Muscle layer of duodenum (tissue), 2 donors: ENCODE measurements around the gene ZNF821.
"Not testable (repeated sequence)": the region's sequence is repeated elsewhere in the genome, so short reads cannot be mapped to it uniquely, and the experiment has no call there.

Experiments used
- H3K27ac ChIP-seq: one replicate; pipeline ENCODE4 v1.7.0; 2013; ENCODE audit warnings: mild to moderate bottlenecking, low read length
- H3K27me3 ChIP-seq: one replicate; pipeline ENCODE4 v1.7.0; 2013; ENCODE audit warnings: low read depth, mild to moderate bottlenecking, control low read depth, low read length
- H3K36me3 ChIP-seq, 2 donors: one replicate each; pipeline ENCODE4 v1.7.0; 2013; ENCODE audit warnings: low read length in 2 of 2, control low read depth in 1 of 2, mild to moderate bottlenecking in 1 of 2; ENCODE audit not compliant: insufficient read depth in 2 of 2, control insufficient read depth in 1 of 2
- H3K4me1 ChIP-seq, 2 donors: one replicate each; pipeline ENCODE4 v1.7.0; 2013; ENCODE audit warnings: low read length in 2 of 2, mild to moderate bottlenecking in 2 of 2, control low read depth in 1 of 2, moderate library complexity in 1 of 2; ENCODE audit not compliant: insufficient read depth in 2 of 2, control insufficient read depth in 1 of 2
- H3K4me3 ChIP-seq, 2 donors: one replicate each; pipeline ENCODE4 v1.7.0; 2013; ENCODE audit warnings: low read length in 2 of 2, low read depth in 1 of 2, mild to moderate bottlenecking in 1 of 2
- H3K9me3 ChIP-seq, 2 donors: one replicate each; pipeline ENCODE4 v1.7.0; 2013; ENCODE audit warnings: low read length in 2 of 2, control low read depth in 1 of 2, mild to moderate bottlenecking in 1 of 2; ENCODE audit not compliant: control insufficient read depth in 1 of 2
- donor health status: healthy.

The ZNF821 gene

DNA sequence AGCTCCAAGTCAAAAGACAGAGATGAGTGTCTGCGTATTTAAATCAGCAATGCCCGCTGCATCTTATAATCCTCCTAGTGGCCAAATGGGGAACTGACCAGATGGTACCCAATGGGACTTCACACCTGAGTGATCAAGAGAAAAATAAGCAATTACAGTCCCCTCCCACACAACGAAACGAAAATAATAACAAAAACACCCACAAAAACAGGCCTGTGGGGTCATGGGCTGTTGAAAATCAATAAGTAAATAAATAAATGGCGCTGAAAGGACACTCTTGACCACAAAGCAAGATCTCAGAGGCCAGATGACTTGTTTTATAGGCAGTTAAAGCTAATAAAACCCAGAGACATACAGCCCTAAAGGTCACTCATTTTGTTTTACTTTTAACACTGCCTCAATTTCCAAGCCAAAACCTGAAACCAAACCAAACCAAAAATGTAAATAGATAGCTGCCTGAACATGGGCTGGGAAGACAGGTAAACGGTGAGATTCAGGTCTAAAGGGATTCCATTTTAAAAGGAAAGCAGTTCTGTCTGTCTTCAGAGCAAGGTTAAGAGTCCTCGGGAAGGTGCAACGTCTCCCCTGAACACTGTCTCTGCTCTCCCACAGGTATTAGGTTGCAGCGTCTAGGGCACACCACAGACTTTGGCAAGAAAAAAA, 1.3 kb downstream of the ZNF821 start:
- Histone ChIP-seq H3K27me3 (no peaks in the 10 kb centered on the region), H3K36me3 (peaks cover 10 to 16% of the 10 kb centered on the region in 2 donors), H3K27ac (peak overlapping the region; percentile 27), H3K4me3 (peak overlapping the region; percentile 83 to 90), H3K9me3 (no peaks in the 10 kb centered on the region), H3K4me1 (peaks cover 5 to 9% of the 10 kb centered on the region in 2 donors)

GRCh38 chr16:71880176-71880575, 3.8 kb downstream of the ZNF821 start:
- Histone ChIP-seq H3K36me3 (peaks cover 10 to 23% of the 10 kb centered on the region in 2 donors), H3K4me3 (no peak overlapping the region), H3K27ac (no peak overlapping the region), H3K4me1 (peaks cover 5 to 9% of the 10 kb centered on the region in 2 donors), H3K27me3 (no peaks in the 10 kb centered on the region), H3K9me3 (no peaks in the 10 kb centered on the region)

- no peaks in the 10 kb centered on the region for H3K9me3 ChIP-seq
- H3K4me1 ChIP-seq = peaks cover 5 to 9% of the 10 kb centered on the region in 2 donors
- H3K27ac ChIP-seq = no peak overlapping the region
- peaks cover 10 to 33% of the 10 kb centered on the region in 2 donors for H3K36me3 ChIP-seq
- no peak overlapping the region for H3K4me3 ChIP-seq
- H3K27me3 ChIP-seq = no peaks in the 10 kb centered on the region
Observed at GRCh38 chr16:71878911-71879310, 5.1 kb downstream of the ZNF821 start.

DNA sequence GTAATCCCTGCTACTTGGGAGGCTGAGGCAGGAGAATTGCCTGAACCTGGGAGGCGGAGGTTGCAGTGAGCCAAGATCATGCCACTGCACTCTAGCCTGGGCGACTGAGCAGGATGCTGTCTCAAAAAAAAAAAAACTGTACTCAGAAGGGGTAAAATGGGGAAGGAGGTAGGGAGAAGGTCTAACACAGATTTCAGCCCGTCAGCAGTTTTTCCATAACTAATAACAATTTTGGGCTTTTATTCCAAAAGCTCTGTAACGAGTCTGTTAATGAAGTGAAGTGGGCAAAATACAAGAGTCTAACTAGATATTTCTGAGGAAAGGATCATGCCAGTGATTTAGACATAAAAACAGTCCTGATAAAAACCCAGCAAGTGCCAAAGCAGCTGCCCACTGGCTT, 10.8 kb downstream of the ZNF821 start:
- Histone ChIP-seq H3K36me3 (peaks cover 6 to 22% of the 10 kb centered on the region in 2 donors), H3K27ac (no peak overlapping the region), H3K9me3 (no peaks in the 10 kb centered on the region), H3K4me3 (no peak overlapping the region), H3K27me3 (no peaks in the 10 kb centered on the region), H3K4me1 (no peaks in the 10 kb centered on the region)

DNA sequence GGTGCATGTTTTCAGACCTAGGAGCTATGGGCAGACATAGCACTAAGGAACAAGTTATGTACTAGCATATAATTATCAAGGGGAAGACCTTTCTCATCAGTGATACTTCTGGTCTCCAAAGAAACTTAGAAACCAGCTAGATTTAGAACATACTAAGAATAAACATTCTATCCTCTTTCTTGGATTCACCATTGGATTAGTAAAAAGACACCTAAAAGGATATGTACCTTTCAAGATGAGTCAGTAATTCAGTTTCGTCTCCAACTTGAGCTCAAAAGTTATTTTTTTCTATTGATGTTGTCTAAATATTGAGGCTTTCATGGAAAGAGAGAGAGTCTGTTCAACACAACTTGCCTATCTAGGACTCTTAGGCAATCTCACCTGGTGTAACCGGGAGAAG, 13.2 kb downstream of the ZNF821 start:
- Histone ChIP-seq H3K36me3 (peaks cover 11 to 20% of the 10 kb centered on the region in 2 donors), H3K9me3 (no peaks in the 10 kb centered on the region)

DNA sequence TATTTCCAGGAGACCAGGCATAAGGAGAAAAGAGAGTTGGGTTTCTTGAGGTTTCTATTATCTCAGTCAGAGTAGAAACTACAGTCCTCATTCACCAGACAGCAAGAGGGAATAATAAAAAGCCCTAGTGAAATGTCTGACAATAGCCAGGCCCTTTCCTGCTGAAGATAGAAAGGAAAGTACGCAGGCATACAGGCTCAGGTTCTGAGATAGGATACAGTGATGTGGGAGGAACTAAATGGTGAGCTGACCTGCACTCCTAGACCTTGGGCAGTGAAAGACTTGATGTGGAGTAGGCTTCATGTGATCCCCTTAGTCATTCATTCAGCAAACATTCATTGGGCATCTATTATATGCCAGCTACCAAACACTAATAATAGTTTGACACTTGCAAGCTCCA, 14.9 kb downstream of the ZNF821 start:
- H3K9me3 ChIP-seq = no peaks in the 10 kb centered on the region
- H3K4me1 ChIP-seq = no peaks in the 10 kb centered on the region
- H3K27ac ChIP-seq = no peak overlapping the region
- H3K36me3 ChIP-seq = peaks cover 19 to 20% of the 10 kb centered on the region in 2 donors
- H3K4me3 ChIP-seq = no peak overlapping the region
- H3K27me3 ChIP-seq = no peaks in the 10 kb centered on the region

More for the DNA sequence above, 13.2 kb downstream of the ZNF821 start:
- Histone ChIP-seq H3K27me3 (no peaks in the 10 kb centered on the region), H3K4me3 (no peak overlapping the region), H3K4me1 (no peaks in the 10 kb centered on the region), H3K27ac (no peak overlapping the region)

GRCh38 chr16:71867939-71868338, 16.0 kb downstream of the ZNF821 start:
- no peaks in the 10 kb centered on the region for H3K27me3 ChIP-seq
- H3K36me3 ChIP-seq = peaks cover 23 to 28% of the 10 kb centered on the region in 2 donors
- no peak overlapping the region for H3K4me3 ChIP-seq
- H3K4me1 ChIP-seq = no peaks in the 10 kb centered on the region
- no peak overlapping the region for H3K27ac ChIP-seq
- H3K9me3 ChIP-seq = no peaks in the 10 kb centered on the region

GRCh38 chr16:71867175-71867574, 16.8 kb downstream of the ZNF821 start:
- H3K9me3 ChIP-seq, H3K4me1 ChIP-seq, H3K4me3 ChIP-seq, H3K27ac ChIP-seq, H3K27me3 ChIP-seq: not testable (repeated sequence)
- peaks cover 23 to 27% of the 10 kb centered on the region in 2 donors for H3K36me3 ChIP-seq

DNA sequence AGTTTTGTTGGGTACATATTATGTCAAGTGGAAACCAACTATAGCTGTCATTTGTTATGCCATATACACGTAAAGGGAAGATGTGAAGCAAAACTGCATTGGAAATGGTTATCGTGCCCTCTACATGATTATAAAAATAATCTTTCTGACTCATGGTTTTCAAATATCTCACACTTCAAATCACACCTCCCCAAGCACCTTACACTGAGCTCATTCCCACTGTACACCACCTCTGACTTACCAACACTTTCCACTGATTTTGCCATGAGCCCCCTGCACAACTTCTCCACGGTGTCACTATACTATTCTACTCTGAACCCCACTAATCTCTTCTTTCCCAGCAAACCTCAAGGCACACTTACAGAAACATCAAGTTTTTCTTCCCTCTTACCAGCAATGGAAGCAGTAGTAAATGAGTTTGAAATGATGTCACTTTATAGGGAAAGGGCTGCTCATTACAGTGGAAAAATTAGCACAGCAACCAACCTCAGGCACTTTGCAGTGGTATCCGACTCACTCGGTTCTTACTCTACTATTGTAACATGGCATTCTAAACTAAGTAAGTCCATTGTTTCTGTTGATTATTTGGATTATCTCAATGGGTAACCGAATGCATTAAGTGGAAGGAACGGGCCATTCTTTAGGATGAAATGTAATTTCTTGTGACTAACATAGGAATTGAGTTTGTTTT, 18.7 kb downstream of the ZNF821 start:
- H3K27me3 ChIP-seq = no peaks in the 10 kb centered on the region
- H3K9me3 ChIP-seq = no peaks in the 10 kb centered on the region
- H3K36me3 ChIP-seq = peaks cover 23 to 42% of the 10 kb centered on the region in 2 donors
- H3K4me3 ChIP-seq = no peak overlapping the region
- no peaks in the 10 kb centered on the region for H3K4me1 ChIP-seq
- no peak overlapping the region for H3K27ac ChIP-seq

DNA sequence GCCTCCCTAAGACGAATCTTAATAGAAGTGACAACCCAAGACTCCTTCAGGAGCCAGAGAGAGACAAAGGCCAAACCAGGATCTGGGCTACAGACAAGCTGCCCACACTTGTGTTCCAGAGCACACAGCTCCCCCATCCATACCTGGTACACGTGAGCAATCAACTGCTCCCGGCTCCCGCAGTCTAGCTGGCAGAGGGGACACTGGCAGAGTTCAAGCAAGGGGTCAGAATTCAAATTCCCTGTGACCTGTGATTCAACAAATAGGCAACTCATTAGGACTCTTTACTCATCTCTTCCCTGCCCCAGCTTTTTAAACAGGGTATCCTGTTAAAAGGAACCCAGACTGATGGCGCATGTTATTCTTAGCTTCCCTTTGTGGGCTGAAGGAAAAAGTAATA, 20.0 kb downstream of the ZNF821 start:
- Histone ChIP-seq H3K27me3 (no peaks in the 10 kb centered on the region), H3K36me3 (peaks cover 26 to 47% of the 10 kb centered on the region in 2 donors), H3K4me1 (peaks cover 0 to 2% of the 10 kb centered on the region in 2 donors), H3K27ac (no peak overlapping the region), H3K4me3 (no peak overlapping the region), H3K9me3 (no peaks in the 10 kb centered on the region)

DNA sequence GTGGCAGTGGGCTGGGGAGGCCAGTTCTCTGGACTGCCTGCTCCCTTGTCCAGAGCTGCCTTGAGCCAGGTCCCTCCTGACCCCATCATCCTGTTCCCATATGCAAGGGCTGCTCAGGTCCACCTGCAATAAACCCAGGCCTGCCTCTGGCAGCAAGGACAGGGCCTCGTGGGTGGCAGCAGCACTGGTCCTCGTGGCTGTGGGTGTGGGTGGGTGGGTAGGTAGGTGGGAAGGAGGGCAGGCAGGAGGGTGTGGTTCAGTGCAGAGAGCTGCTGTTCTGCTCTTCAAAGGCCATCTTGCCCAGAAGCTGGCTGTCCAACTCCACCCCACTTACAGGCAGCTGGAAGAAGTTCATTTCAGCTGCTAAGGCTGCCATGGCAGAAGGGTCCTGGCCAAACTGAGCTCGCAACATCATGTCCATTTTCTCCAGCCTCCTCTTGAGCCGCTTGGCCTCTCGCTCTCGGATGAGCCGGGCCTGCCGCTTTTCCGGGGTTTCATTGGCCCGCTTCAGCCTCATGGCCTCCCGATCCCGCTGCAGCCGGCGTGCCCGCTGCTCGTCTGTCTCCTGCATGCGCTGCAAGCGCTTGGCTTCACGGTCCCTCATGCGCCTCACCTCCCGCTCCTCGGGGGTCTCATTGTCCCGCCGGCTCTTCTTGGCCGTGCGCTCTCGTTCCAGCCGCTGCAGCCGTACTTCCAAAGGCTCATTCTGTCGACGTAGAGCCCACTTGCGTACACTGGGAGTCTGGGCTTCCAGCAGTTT, 24.0 kb downstream of the ZNF821 start:
- no peaks in the 10 kb centered on the region for H3K9me3 ChIP-seq
- H3K27me3 ChIP-seq = no peaks in the 10 kb centered on the region
- H3K4me1 ChIP-seq = peaks cover 0 to 5% of the 10 kb centered on the region in 2 donors
- no peak overlapping the region for H3K27ac ChIP-seq
- H3K4me3 ChIP-seq = no peak overlapping the region
- H3K36me3 ChIP-seq = peaks cover 17 to 41% of the 10 kb centered on the region in 2 donors
